ENCODE results near the gene TMEM120B. TPM values are rescaled to one million over a fixed set of nuclear protein-coding genes. Genes with fewer than 3 reads are reported as not detected.

Gene TMEM120B
- total and polyA plus RNA-seq, 2 of the 13 experiments (the other 11 are each of a cell fraction or from before 2014, with no cell fraction given), result 7.1 to 12.9 TPM

DNA sequence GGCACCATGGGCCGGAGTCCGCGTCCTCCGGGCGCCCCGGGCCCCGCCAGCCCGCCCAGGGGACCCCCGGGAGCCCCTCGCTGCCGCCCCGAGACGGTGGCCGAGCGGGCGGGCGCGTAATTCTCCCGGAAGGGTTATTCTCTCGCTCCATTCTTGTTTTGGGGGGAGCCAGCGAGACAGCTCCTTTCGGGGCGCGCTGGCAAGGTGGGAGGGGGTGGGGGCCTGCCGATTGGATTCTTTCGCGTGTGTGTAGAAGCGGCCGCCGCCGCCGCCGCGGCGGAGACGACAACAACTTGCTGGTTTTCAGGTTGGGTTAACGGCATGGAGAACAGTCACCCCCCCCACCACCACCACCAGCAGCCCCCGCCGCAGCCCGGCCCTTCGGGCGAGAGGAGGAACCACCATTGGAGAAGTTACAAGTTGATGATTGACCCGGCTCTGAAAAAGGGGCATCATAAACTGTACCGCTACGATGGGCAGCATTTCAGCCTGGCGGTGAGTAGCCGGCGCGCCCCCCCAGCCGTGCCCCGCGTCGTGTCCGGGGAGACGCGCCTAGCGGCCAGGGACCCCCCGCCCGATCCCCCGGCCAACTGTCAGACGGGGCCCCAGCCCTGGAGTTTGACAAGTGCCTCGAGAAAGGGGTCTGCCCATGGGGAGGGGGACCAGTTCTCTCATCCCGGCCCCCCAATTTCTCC lies 92.0 kb downstream of the TMEM120B start (continued):
- no peak for TF ChIP-seq FOXO1 (CRISPR knock-in tag; IDR thresholded peaks at IDR 0.05)
- no peak for TF ChIP-seq NCOA5 (CRISPR knock-in tag; IDR thresholded peaks at IDR 0.05)
- TF ChIP-seq TMF1 (CRISPR knock-in tag; IDR thresholded peaks at IDR 0.05; ENCODE audit: low read depth), result no peak; the same call in 1 of the 2 replicates
- TF ChIP-seq YEATS4 (CRISPR knock-in tag; IDR thresholded peaks at IDR 0.05; ENCODE audit: borderline replicate concordance), result no peak
- TF ChIP-seq REL (CRISPR knock-in tag; conservative IDR thresholded peaks at IDR 0.05), result no peak
- peak; percentile 71 for TF ChIP-seq RBFOX2 (IDR thresholded peaks at IDR 0.05; ENCODE audit: low read depth, low read length)
- no peak for TF ChIP-seq THYN1 (CRISPR knock-in tag; IDR thresholded peaks at IDR 0.05; ENCODE audit: borderline replicate concordance, low read depth)
- no peak for TF ChIP-seq NR1H2 (CRISPR knock-in tag; IDR thresholded peaks at IDR 0.05; ENCODE audit: borderline replicate concordance, low read depth)
- no peak for TF ChIP-seq ZNF543 (CRISPR knock-in tag; IDR thresholded peaks at IDR 0.05)
- TF ChIP-seq FOXK2 (IDR thresholded peaks at IDR 0.05), result no peak
- no peak for TF ChIP-seq ZNF737 (CRISPR knock-in tag; IDR thresholded peaks at IDR 0.05; ENCODE audit: borderline replicate concordance)
- TF ChIP-seq, protein P1, sequence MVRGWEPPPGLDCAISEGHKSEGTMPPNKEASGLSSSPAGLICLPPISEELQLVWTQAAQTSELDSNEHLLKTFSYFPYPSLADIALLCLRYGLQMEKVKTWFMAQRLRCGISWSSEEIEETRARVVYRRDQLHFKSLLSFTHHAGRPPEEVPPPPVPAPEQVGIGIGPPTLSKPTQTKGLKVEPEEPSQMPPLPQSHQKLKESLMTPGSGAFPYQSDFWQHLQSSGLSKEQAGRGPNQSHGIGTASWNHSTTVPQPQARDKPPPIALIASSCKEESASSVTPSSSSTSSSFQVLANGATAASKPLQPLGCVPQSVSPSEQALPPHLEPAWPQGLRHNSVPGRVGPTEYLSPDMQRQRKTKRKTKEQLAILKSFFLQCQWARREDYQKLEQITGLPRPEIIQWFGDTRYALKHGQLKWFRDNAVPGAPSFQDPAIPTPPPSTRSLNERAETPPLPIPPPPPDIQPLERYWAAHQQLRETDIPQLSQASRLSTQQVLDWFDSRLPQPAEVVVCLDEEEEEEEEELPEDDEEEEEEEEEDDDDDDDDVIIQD (CRISPR knock-in tag; IDR thresholded peaks at IDR 0.05; ENCODE audit: low read depth), result no peak
- no peak for TF ChIP-seq PCBP1 (IDR thresholded peaks at IDR 0.05; ENCODE audit: borderline replicate concordance, low read depth, low read length)
- TF ChIP-seq KLF12 (CRISPR knock-in tag; IDR thresholded peaks at IDR 0.05; ENCODE audit: borderline replicate concordance), result no peak
- no peak for TF ChIP-seq MAFG (CRISPR knock-in tag; IDR thresholded peaks at IDR 0.05)
- no peak for TF ChIP-seq ZNF562 (CRISPR knock-in tag; IDR thresholded peaks at IDR 0.05; ENCODE audit: borderline replicate concordance)
- no peak for TF ChIP-seq THAP9 (CRISPR knock-in tag; IDR thresholded peaks at IDR 0.05; ENCODE audit: borderline replicate concordance)
- TF ChIP-seq FOSL1 (CRISPR knock-in tag; IDR thresholded peaks at IDR 0.05; ENCODE audit: borderline replicate concordance), result no peak
- no peak for TF ChIP-seq ZNF251 (CRISPR knock-in tag; IDR thresholded peaks at IDR 0.05)
- no peak for TF ChIP-seq ARID2 (CRISPR knock-in tag; IDR thresholded peaks at IDR 0.05; ENCODE audit: borderline replicate concordance)
- TF ChIP-seq CREM (IDR thresholded peaks at IDR 0.05), result no peak
- no peak for TF ChIP-seq CREM (CRISPR knock-in tag; IDR thresholded peaks at IDR 0.05)
- TF ChIP-seq ZNF3 (CRISPR knock-in tag; IDR thresholded peaks at IDR 0.05), result no peak
- no peak for TF ChIP-seq IKZF1 (IDR thresholded peaks at IDR 0.05)
- no peak for TF ChIP-seq SRF (IDR thresholded peaks at IDR 0.05; ENCODE audit: low read depth, low read length)
- TF ChIP-seq, protein P2, sequence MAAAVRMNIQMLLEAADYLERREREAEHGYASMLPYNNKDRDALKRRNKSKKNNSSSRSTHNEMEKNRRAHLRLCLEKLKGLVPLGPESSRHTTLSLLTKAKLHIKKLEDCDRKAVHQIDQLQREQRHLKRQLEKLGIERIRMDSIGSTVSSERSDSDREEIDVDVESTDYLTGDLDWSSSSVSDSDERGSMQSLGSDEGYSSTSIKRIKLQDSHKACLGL (CRISPR knock-in tag; IDR thresholded peaks at IDR 0.05), result no peak
- peak; percentile 28 for TF ChIP-seq ASH2L (IDR thresholded peaks at IDR 0.05; ENCODE audit: insufficient read length, low read depth, low read length)
